COR-L47 (cell line): ENCODE measurements around the gene SDHA.
"Not testable (repeated sequence)": the region's sequence is repeated elsewhere in the genome, so short reads cannot be mapped to it uniquely, and the experiment has no call there.

Experiments
- DNase-seq: peaks from one replicate; lab custom pipeline; 2025; lab: John Stamatoyannopoulos, UW

Gene SDHA

DNA sequence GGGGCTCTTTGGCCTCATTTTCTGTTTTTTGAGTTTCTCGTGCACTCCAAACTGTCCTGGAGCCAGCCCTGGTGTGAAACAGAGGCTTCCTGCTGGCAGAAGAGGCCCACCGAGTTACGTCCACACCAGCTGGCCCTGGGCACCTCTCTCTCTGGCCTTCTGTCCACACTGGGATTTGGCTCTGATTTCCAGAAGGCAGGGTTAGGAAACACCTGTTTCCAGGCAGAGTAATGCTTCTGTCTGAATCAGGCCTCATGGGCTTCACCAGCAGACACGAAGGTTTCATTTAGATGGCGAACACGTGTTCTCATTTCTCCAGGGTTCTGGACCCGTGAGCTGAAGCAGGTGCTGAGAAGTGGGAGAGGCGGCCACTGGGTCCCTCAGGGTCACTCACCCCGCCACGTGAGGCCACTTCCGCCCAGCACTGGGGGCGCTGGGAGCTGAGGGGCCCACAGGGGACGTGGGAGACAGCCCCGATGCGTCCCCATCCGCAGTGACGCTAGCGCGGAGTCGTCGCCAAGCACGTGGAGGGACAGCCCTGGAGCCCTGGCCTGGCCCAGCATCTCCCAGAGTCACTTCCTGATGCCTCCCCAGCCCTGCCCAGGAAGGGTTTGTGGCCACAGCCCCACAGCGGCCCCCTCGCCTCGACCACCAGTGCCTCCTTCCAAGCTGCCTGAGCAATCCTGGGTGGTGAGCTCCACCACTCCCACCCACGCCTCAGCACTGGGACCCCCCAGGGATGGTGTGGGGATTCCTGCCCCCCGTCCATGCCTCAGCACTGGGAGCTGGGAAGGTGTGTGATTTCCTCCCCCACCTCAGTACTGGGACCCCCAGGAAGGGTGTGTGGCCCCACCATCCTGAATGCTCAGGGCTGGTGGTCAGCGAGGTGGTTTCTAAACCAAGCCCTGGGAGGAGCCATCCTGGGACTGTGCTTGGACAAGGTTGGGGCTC lies 31.8 kb upstream of the SDHA start:
- no peak for DNase-seq

DNA sequence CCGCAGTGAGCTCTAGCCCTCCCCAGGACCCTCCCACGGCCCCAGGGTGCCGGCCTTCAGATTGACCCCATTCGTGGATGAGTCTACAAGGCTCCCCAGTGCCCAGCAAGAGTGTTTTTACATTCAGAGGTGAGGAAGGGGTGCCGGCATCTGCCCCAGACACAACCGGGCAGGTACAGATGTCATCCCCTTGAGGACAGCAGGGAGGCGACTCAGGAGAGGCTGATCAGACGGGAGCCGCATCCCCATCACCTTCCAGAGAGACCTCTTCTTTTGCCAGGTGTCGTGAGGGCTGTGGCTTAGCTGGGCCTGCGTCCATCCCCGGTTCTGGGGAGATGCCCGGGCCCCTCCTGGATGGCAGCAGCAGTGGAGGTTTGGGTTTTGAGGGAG lies 31.1 kb upstream of the SDHA start:
- no peak for DNase-seq

DNA sequence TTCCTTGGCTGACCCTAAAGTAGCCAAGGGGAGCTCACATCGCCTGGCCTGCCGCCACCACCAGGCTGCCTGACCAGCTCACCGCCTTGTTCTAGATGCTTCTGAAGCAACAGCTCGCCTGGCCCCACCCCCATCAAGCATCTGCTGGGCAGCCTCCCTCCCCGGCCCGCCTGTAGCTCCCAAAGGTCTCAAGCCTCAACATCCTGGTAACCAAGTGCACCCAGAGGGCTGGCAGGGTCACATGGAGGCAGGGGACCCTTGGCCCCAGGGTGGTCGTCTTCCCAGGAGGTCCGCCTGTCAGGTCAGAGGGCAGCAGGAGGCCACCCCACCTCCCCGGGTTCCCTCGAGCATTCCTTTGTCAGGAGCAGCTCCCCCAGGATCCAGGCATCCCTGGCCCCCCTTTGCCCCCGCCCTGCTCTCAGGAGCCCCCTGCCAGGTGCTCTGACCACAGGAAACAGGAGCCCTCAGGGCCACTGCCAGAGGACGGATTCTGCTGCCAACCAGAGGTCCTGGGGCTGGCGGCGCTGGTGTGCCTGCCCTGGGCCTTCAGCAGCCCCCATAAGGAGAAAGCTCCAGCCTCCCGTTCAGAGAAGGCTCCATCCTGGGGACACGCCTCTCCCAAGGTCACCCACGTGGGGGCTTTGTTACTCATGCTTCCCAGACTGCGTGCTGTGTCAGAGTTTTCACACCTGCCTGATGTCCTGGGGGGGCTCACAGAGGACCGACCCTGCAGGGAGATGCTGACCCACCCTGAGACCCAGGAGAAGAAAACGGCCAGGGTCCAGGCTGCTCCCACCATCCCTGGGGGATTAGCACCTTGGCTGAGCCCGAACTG lies 30.3 kb upstream of the SDHA start:
- DNase-seq, result peak; percentile 10

DNA sequence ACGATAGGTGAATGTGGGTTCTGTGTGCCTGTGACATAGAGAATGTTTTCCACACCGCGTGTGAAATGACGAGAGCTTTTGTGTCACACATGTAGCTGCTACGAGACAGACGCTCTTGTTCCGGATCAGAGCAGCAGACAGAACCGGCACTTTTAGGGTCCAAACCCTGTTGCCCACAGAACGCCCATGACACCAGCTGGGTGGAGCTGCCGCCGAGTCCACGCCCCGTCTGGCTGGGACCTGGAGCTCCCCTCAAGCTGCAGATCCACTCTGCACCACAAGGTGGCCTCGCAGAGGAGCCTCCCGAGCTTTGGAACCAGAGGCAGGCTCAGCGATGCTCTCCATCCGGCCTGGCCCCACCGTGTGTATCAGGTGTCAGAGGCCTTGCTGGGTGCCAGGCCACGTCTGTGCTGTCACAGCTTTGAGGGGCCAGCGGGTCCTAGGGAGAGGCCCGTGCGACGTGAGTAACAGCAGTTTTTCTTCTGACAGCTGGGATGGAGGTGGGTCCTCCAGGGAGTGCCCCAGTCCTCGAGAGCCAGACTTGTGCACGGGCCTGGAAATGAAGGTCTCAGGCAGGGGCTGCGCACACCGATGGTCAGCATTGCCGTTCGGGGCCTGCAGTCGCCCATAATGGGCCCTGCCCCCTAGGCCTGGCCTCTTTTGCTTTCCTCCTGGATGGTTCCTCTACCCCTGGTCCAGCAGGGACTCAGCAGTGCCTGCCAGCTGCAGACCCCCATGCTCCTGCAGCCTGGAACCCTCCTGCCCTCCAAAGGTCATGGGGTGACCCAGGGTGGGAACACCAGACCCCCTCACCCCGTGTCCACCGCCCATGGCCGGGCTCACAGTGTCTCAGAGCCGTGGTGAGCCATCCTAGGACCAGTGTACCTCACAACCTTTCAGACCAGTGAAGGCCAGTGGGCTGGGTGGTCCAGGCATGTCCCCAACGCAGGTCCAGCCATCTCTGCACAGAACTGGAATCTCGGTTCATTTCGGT lies 29.3 kb upstream of the SDHA start:
- DNase-seq, result peak; percentile 82

DNA sequence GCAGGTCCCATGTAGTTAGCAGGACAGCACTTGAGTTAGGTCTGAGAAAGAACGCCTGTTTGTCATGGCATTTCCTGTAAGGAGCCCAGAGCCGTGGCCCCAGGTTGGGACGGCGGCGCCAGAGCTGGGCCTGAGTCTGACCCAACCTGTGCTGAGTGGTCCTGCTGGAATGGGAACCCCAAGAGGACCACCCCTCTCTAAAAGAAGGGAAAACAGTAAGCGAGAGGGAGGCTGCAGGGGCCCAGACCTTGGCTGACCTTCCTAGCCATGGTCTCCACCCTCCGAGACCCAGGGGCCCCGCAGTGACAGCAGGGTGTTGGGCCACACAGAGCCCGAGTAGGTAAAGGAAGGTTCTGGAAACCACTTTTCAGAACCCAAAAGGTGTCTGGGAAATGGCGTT lies 28.6 kb upstream of the SDHA start:
- no peak for DNase-seq

DNA sequence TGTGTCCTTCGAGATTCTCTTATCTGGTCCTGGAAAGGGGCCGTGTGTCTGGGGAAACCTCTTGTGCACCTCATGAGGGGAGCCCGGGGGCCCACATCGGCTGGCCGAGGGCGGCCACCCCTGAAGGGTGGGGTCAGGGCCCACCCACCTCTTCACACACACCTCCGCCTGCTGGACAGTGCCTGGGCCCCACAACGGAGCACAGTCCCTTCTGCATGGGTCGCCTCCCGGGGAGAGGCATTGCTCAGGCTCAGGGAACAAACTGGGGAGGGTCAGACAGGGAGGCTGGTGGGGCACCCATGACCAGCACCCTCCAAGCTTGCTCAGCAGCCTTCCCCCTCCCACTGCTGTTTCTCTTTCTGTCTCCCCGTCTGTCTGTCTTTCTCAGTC lies 28.1 kb upstream of the SDHA start:
- no peak for DNase-seq

DNA sequence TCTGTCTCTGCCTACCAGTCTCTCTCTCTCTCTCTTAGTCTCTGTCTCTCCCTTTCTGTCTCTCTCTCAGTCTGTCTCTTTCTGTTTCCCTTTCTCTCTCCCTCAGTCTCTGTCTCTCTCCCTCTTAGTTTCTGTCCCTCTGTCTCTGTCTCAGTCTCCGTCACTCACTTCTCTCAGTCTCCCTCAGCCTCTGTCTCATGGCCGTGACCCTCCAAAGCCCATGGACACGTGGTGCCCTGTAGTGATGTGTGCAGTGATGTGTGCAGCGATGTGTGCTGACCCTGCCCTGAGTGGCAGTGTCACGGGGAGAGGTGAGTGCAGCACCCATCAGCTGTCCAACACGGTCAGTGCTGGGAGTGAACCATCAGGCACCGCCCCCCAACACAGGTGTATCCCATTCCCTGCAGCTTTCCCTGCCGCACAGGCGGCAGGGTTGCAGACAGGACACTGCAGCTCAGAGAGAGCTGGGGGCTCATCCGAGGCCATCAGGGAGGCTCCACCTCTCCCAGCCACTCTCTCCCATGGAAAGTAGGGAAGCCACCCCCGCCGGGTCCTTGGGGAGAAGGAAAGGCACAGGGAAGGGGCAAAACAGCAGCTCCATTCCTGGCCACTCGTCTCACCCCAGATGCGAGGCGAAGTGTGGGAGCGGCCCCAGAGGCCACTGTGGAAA lies 27.6 kb upstream of the SDHA start:
- DNase-seq, result no peak

DNA sequence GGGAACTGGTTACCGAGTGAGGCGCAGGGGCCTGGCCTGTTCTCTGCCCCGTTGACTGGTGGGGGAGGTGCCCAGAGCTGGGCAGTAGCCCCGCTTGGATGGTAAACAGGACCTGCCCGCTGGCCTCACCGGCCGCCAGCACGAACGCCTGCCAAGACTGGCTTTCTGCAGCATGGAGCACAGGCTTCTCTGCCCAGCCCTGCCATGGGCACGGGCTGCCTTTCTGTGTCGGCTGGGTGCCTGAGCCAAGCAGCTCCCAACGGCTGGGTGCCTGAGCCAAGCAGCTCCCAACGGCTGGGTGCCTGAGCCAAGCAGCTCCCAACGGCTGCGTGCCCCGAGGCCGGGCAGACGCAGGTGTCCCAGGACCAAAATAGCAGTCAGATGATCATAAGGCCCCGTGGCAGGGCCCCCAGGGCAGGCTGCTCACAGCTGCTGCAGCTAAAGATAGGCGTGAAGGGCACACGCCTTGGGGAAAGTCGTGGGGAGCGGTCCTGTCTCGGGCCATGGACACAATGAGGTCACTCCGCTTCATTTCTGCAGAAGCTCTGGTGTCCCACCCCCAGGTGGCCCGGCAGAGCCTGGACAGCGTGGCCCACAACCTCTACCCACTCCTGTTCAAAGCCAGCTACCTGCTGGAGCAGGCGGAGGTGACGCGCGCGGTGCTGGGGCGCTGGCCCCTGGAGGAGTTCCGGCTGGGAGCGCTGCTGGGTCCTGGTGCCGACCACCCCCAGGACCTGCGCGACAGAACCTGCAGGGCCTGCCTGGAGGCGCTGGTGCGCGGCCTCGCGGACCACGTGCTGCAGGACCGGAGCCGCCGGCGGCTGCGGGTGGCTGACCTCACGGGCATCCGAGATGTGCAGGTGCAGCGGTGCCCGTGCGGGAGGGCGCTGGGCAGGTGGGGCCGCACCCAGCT lies 26.8 kb upstream of the SDHA start, which contains the start of gene LRRC14B:
LRRC14B (plus strand) TSS at position 460 of the 913 bp plus-strand sequence; CDS start at position 504, 44 bp downstream.
- no peak for DNase-seq

DNA sequence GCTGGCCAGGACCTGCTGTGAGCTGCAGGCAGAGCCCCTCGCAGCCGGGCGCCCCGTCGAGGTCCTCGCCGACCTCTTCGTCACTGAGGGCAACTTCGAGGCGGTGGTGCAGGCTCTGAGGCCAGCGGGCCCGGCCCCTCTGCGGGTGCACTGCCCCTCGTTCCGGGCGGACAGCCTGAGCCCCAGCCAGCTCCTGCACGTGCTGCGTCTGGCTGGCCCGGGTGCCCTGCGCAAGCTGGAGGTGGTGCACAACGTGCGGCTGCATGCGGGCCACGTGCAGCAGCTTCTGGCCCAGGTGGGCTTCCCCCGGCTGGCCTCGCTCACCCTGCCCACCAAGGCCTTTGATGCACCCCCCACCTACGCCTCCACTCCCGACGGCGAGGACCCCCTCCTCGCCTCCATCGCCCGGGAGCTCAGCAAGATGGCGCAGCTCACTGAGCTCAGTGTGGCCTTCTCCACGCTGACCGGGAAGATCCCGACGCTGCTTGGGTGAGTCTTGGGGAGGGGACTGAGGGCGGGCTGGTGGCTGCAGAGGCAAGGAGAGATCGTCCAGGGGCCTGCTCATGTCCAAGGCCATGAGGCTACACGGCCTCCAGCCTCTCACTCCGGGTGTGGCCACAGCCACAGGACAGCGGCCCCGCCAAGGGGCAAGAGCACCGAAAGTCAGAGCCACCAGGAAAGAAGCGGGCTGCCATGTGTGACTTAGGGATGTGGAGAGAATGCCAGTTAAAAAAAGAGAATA lies 26.0 kb upstream of the SDHA start:
- DNase-seq, result no peak

DNA sequence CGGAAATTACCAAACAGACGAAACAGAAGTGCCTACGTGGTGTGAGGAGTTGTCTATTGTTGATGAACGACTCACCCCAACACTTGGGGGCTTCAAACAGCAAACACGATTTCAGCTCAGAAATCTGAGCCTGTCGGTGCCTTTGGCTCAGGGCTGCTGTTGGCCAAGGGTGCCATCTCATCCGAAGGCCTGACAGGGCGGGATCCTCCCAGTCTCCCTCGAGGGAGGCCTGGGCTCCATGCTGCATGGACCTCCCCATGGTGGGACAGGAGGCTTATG lies 25.5 kb upstream of the SDHA start:
- DNase-seq, result no peak

DNA sequence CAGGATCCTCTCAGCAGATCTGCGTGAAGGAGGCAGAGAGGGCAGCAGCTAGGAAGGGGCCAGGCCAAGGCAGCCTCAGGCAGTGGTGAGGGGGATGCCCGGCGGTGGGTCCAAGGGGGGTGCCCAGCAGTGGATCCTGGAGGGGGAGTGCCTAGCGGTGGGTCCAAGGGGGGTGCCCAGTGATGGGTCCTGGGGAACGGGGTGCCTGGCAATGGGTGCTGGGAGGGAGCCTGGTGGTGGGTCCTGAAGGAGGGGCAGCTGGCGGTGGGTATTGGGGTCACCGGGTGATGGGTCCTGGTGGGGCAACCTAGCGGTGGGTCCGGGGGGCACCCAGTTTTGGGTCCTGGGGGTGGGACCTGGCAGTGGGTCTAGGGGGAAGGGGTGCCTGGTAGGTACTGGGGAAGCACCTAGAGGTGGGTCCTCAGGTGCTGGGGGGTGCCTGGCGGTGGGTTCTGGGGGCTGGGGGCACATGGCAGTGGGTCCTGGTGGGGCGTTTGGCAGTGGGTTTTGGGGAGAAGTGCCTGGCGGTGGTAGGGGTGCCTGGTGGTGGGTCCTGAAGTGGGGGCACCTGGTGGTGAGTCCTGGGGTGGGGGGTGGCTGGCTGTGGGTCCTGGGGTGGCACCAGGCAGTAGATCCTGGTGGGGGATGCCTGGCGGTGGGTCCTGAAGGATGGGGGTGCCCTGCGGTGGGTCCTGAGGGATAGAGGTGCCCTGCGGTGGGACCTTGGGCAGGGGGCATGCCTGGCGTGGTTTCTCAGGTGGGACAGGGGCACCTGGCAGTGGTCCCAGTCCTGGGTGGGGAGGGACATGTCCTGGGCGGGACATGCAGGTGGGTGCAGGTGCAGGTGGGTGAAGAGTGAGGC lies 24.9 kb upstream of the SDHA start:
- DNase-seq, result no peak

DNA sequence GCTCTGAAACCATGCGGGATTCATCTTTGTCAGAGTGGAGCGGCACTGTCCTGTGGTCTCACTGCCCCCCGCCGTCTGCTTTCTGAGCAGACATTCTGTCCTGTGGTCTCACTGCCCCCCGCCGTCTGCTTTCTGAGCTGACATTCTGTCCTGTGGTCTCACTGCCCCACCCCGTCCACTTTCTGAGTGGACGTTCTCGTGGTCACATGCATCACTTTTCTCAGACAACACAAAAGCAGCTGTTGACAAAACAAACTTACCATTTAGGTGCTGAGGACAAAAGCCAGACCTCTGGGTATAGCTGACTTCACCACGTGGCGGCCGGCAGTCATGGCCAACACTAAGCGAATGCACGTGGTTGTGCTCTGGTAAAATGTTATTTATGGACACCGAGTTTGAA lies 24.0 kb upstream of the SDHA start:
- no peak for DNase-seq

DNA sequence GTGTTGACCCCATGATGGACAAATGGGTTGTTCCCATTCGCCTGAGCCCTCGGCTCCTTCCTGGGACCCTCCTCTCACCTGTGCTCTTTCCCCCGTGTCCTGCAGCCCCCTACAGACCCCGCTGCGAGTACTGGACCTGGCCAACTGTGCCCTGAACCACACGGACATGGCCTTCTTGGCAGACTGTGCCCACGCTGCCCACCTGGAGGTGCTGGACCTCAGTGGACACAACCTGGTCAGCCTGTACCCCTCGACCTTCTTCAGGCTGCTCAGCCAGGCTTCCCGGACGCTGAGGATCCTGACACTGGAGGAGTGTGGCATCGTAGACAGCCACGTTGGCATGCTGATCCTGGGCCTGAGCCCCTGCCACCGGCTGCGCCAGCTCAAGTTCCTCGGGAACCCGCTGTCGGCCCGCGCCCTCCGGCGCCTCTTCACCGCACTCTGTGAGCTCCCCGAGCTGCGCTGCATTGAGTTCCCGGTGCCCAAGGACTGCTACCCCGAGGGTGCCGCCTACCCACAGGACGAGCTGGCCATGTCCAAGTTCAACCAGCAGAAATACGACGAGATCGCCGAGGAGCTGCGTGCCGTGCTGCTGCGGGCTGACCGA lies 23.4 kb upstream of the SDHA start:
- DNase-seq, result no peak

DNA sequence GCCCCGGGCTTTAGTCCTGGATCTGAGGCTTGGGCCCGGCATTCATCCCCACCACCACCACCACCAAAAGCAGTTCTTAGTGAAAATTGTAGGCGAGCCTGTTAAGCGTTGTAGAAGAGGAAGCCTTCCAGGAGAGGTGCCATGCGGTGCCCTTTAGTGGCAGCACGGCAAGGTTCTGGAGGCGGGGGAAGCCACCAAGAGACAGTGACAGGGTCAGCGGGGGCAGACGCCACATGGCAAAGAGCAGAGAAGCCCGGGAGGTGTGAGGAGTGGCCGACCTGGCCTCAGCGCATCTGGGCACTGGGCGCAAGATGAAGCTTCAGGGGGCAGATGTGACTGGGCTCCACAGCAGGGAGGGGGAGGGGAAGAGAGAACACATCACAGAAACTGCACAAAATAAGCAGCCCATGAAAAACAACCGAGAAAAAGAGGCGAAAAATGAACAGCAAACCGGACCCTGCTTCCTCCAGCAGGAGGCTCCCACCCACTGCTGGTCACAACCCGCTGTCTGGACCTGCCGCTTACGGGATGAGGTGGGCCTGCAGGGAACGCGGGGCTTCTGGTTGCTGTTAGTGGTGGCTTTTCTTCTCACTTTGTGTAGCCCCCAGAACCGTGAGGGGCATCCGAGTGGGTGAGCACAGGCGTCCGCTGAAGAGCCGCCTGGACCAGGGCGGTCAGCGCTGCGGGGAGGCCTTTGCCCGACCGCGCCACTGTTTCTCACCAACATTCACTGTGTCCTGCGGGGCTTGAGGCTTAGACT lies 22.5 kb upstream of the SDHA start:
- DNase-seq, result no peak

DNA sequence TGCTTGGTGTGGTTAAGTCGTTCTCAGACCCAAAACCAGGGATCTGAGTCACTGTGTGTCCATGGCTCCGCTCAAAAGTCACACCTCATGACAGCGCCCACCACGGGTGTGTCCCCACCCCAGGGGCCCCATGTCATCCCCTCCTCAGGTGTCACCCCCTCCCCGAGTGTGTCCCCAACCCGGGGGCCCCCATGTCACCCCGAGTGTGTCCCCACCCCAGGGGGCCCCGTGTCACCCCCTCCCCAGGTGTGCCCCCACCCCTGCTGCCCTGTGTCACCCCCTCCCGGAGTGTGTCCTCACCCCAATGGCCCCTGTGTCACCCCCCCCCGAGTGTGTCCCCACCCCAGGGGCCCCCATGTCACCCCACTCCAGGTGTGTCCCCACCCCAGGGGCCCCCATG lies 21.8 kb upstream of the SDHA start:
- DNase-seq, result no peak

DNA sequence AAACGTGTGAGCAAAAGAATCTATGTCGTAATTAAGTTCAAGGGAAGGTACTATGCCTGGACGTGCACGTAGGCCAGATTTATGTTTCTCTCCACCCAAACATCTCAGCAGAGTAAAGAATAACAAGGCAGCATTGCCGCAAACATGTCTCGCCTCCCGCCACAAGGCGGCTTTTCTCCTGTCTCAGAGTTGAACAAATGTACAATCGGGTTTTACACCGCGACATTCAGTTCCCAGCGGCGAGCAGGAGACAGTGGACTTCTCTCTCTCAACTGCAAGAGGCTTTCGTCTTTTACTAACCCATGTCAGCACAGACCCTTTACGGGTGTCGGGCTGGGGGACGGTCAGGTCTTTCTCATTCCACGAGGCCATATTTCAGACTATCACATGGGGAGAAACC lies 21.1 kb upstream of the SDHA start:
- DNase-seq, result not testable (repeated sequence)

DNA sequence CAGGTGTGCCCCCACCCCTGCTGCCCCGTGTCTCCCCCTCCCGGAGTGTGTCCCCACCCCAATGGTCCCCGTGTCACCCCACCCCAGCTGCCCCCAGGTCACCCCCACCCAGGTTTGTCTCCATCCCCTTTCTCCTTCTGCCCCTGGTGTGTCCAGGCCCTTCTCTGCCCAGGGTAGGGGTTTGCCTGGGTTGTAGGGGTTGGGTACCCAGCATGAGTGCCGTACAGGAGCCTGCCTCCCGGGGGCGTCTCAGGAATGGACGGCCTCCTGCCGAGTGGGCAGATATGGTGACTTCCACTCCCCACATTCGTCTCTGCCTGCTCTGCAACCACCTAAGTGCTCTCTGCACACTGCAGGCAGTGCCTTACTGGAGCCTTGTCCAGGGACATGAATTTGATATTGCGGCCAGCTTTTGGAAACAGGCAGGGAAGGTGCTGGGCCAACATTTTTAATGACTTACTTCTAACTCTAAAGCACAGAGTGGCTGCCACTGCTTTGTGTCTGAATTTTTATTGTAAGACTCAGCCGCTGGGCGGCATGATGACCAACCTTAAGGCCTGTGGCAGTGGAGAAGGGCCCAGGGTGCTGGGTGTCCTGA lies 20.1 kb upstream of the SDHA start:
- no peak for DNase-seq
